SK-N-MC (cell line): Measurements from ENCODE around the gene ADCY9.

Source experiments
- EZH2 ChIP-seq: fragments of 200-600 bp; sonication (generic); IDR thresholded peaks from one replicate; pipeline ENCODE4 v1.6.1; 2017; ENCODE audit warnings: antibody characterized with exemption
- POLR2AphosphoS5 ChIP-seq: IDR thresholded peaks from 2 replicates; pipeline ENCODE4 v1.6.1; 2012; ENCODE audit warnings: mild to moderate bottlenecking, low read depth, low read length, borderline replicate concordance

DNA sequence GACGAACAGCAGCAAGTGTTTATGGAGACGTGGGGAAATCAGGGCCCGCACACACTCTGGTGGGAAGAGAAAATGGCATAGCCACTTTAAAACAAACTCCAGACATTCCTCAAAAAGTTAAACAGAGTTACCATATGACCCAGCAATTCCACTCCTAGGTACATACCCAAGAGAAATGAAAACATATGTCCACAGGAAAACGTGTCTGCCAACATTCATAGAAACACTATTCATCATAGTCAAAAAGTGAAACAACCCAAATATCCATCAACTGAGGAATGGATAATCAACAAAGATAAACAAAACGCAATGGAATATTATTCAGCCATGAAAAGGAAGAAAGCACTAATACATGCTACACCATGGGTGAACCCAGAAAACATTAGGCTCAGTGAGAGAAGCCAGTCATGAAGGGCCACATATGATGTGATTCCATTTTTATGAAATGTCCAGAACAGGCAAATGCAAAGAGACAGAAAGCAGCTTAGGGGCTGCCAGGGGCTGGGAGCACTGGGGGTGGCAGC, 32.8 kb downstream of the ADCY9 start:
- TF ChIP-seq EZH2: no peak
- TF ChIP-seq POLR2AphosphoS5: no peak
